ENCODE results near the gene PPP6R1. TPM values are rescaled to one million over a fixed set of nuclear protein-coding genes. Genes with fewer than 3 reads are reported as not detected.
A peak's percentile ranks its signal among the peaks of the same experiment; 100 is the strongest.

Gene PPP6R1
- total and polyA plus RNA-seq, 2 of the 13 experiments (the other 11 are each of a cell fraction or from before 2014, with no cell fraction given) = 25.8 to 54.0 TPM

DNA sequence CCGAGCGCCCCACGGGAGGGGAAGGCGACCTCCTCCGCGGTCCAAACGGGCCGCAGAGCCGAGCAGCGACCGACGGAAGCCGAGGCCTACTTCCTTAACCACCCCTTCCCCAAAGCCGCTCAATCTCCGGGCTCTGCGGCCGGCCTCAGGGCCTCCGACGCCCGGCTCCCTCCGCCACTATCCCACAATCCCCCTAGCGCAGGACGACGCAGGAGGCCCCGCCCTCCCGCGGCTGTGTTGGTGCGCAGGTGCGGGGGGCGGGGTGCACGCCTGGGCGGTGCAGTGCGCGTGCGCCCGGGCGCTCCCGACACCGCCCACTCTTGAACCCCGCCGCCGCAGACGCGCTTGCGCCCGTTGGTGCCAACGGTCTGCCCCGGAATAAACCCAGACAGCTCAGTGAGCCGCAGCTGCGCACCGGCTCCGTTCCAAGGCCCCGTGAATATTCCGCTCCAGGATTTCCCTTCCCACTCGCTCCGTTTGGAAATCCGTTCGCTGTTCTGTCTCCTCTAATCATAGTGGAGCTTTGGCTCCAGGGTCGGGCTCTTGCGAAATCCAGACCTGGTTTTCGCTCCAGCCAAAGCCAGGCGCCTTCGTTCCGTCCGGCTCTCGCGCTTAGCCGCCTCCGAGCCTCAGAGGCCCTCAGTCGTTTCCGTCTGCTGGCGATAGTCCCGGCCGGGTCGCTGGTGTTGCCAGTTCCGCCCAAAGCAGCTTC is at the start of gene PPP6R1 (continued):
- TF ChIP-seq ZNF770 (CRISPR knock-in tag; IDR thresholded peaks at IDR 0.05) = no peak
- peak; percentile 49 for TF ChIP-seq HNF4A (CRISPR knock-in tag; IDR thresholded peaks at IDR 0.05)
- 0 out of 2 replicates have a peak, but pooled peaks have one; percentile 73 for TF ChIP-seq ZNF367 (CRISPR knock-in tag; IDR thresholded peaks at IDR 0.05; ENCODE audit: borderline replicate concordance)
- peak; percentile 76; the same call in 1 of the 2 replicates for TF ChIP-seq YEATS4 (CRISPR knock-in tag; IDR thresholded peaks at IDR 0.05; ENCODE audit: borderline replicate concordance)
- no peak for TF ChIP-seq ETS1 (CRISPR knock-in tag; IDR thresholded peaks at IDR 0.05)
- TF ChIP-seq BRCA1 (CRISPR knock-in tag; IDR thresholded peaks at IDR 0.05) = peak; percentile 84; the same call in 1 of the 2 replicates
- no peak for TF ChIP-seq JUNB (CRISPR knock-in tag; IDR thresholded peaks at IDR 0.05; ENCODE audit: borderline replicate concordance)
- TF ChIP-seq PPARG (CRISPR knock-in tag; conservative IDR thresholded peaks at IDR 0.05) = peak; percentile 82
- TF ChIP-seq GPBP1L1 (CRISPR knock-in tag; IDR thresholded peaks at IDR 0.05) = no peak
- no peak; the same call in 1 of the 2 replicates for TF ChIP-seq KAT7 (CRISPR knock-in tag; IDR thresholded peaks at IDR 0.05; ENCODE audit: borderline replicate concordance)
- no peak; the same call in 1 of the 2 replicates for TF ChIP-seq ZNF773 (CRISPR knock-in tag; IDR thresholded peaks at IDR 0.05; ENCODE audit: borderline replicate concordance)
- TF ChIP-seq HCFC1 (IDR thresholded peaks at IDR 0.05; ENCODE audit: low read depth, low read length) = peak; percentile 53; the same call in 1 of the 2 replicates
- TF ChIP-seq SRF (IDR thresholded peaks at IDR 0.05; ENCODE audit: low read depth, low read length) = peak; percentile 52; the same call in 1 of the 2 replicates
- TF ChIP-seq, protein P1, sequence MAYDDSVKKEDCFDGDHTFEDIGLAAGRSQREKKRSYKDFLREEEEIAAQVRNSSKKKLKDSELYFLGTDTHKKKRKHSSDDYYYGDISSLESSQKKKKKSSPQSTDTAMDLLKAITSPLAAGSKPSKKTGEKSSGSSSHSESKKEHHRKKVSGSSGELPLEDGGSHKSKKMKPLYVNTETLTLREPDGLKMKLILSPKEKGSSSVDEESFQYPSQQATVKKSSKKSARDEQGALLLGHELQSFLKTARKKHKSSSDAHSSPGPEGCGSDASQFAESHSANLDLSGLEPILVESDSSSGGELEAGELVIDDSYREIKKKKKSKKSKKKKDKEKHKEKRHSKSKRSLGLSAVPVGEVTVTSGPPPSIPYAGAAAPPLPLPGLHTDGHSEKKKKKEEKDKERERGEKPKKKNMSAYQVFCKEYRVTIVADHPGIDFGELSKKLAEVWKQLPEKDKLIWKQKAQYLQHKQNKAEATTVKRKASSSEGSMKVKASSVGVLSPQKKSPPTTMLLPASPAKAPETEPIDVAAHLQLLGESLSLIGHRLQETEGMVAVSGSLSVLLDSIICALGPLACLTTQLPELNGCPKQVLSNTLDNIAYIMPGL (CRISPR knock-in tag; IDR thresholded peaks at IDR 0.05; ENCODE audit: borderline replicate concordance in 1 of 2, low read depth in 1 of 2) = peak; percentile 35 to 76; a peak in 3 of 4 replicates
- no peak; the same call in 1 of the 2 replicates for TF ChIP-seq ATRX (CRISPR knock-in tag; IDR thresholded peaks at IDR 0.05; ENCODE audit: borderline replicate concordance)
- no peak for TF ChIP-seq ZNF558 (CRISPR knock-in tag; IDR thresholded peaks at IDR 0.05; ENCODE audit: borderline replicate concordance)
- TF ChIP-seq JUND (CRISPR knock-in tag; IDR thresholded peaks at IDR 0.05) = no peak
- TF ChIP-seq KLF15 (CRISPR knock-in tag; IDR thresholded peaks at IDR 0.05; ENCODE audit: borderline replicate concordance) = peak; percentile 32; the same call in 1 of the 2 replicates
- no peak for TF ChIP-seq GATA4 (IDR thresholded peaks at IDR 0.05; ENCODE audit: borderline replicate concordance, low read depth)
- no peak for TF ChIP-seq ZNF549 (CRISPR knock-in tag; IDR thresholded peaks at IDR 0.05)
- no peak for TF ChIP-seq PAF1 (CRISPR knock-in tag; IDR thresholded peaks at IDR 0.05)
- TF ChIP-seq REL (CRISPR knock-in tag; conservative IDR thresholded peaks at IDR 0.05) = peak; percentile 52; the same call in 1 of the 2 replicates
- TF ChIP-seq ZFP41 (CRISPR knock-in tag; IDR thresholded peaks at IDR 0.05; ENCODE audit: borderline replicate concordance) = no peak
- TF ChIP-seq ZNF33B (CRISPR knock-in tag; IDR thresholded peaks at IDR 0.05) = peak; percentile 59; the same call in 1 of the 2 replicates
